Brain microvascular endothelial cell (primary cell): ENCODE measurements around the gene NRCAM.
"Not testable (repeated sequence)": the region's sequence is repeated elsewhere in the genome, so short reads cannot be mapped to it uniquely, and the experiment has no call there.

Source experiments
- DNase-seq: peaks from one replicate; pipeline ENCODE4 v3.0.0-alpha.2; 2020
- H3K27ac ChIP-seq: fragments of 250-450 bp; sonication (Bioruptor Pico); 2 replicates; pipeline ENCODE4 v1.5.1; 2020; ENCODE audit warnings: mild to moderate bottlenecking, moderate library complexity
- H3K27me3 ChIP-seq: fragments of 250-450 bp; sonication (Bioruptor Pico); replicated peaks from 2 replicates; pipeline ENCODE4 v1.5.1; 2020; ENCODE audit warnings: mild to moderate bottlenecking
- H3K36me3 ChIP-seq: fragments of 250-450 bp; sonication (Bioruptor Pico); replicated peaks from 2 replicates; pipeline ENCODE4 v1.5.1; 2020; ENCODE audit warnings: mild to moderate bottlenecking
- H3K4me3 ChIP-seq: 2 replicates; pipeline ENCODE4 v1.5.1; 2011; ENCODE audit warnings: low read depth, mild to moderate bottlenecking, control low read depth, low read length, moderate library complexity
- CTCF ChIP-seq: IDR thresholded peaks from 2 replicates; pipeline ENCODE4 v1.5.1; 2011; ENCODE audit warnings: low read depth, mild to moderate bottlenecking, moderate library complexity, low read length, control low read depth, inconsistent platforms; ENCODE audit errors: missing control alignments
- in situ Hi-C: cut with HindIII; loops from 2 replicates; pipeline ENCODE4 v1.10.0; 2017; ENCODE audit warnings: low sequenced_read_pairs, low pct_ligation_motif_present

Gene NRCAM

GRCh38 chr7:108278281-108278680 lies 178.0 kb downstream of the NRCAM start:
- DNase-seq, result no peak
- in situ Hi-C loops, result no loop called here

GRCh38 chr7:108274447-108274846 lies 181.8 kb downstream of the NRCAM start:
- H3K27me3 ChIP-seq, H3K27ac ChIP-seq, H3K4me3 ChIP-seq, in situ Hi-C loops, H3K36me3 ChIP-seq, DNase-seq: not testable (repeated sequence)

More at GRCh38 chr7:108278281-108278680, 178.0 kb downstream of the NRCAM start:
- no peak for TF ChIP-seq CTCF
- H3K27ac ChIP-seq, result no peak overlapping the region
- H3K4me3 ChIP-seq, result no peak overlapping the region
- no peaks in the 10 kb centered on the region for H3K27me3 ChIP-seq
- no peaks in the 10 kb centered on the region for H3K36me3 ChIP-seq

- H3K4me3 ChIP-seq, H3K27ac ChIP-seq, DNase-seq, in situ Hi-C loops, H3K36me3 ChIP-seq, H3K27me3 ChIP-seq: not testable (repeated sequence)
Measured at GRCh38 chr7:108272891-108273290, 183.3 kb downstream of the NRCAM start.

- Histone ChIP-seq H3K4me3 (no peak overlapping the region), H3K36me3 (no peaks in the 10 kb centered on the region), H3K27me3 (no peaks in the 10 kb centered on the region), H3K27ac (no peak overlapping the region)
- in situ Hi-C loops, result no loop called here
- no peak for DNase-seq
- TF ChIP-seq CTCF, result no peak
Measured at GRCh38 chr7:108270385-108271015, 185.7 kb downstream of the NRCAM start.

- Histone ChIP-seq H3K27ac (no peak overlapping the region), H3K4me3 (no peak overlapping the region), H3K27me3 (no peaks in the 10 kb centered on the region), H3K36me3 (no peaks in the 10 kb centered on the region)
- TF ChIP-seq CTCF, result no peak
- in situ Hi-C loops, result no loop called here
- DNase-seq, result no peak
Measured at GRCh38 chr7:108268200-108268820, 187.9 kb downstream of the NRCAM start.

GRCh38 chr7:108267615-108268014 lies 188.6 kb downstream of the NRCAM start:
- Histone ChIP-seq H3K27ac (no peak overlapping the region), H3K4me3 (no peak overlapping the region), H3K27me3 (no peaks in the 10 kb centered on the region), H3K36me3 (no peaks in the 10 kb centered on the region)
- in situ Hi-C loops, result no loop called here
- no peak for DNase-seq
- no peak for TF ChIP-seq CTCF

GRCh38 chr7:108266491-108266890 lies 189.7 kb downstream of the NRCAM start:
- no peak for DNase-seq
- Histone ChIP-seq H3K4me3 (no peak overlapping the region), H3K27ac (no peak overlapping the region), H3K36me3 (no peaks in the 10 kb centered on the region), H3K27me3 (no peaks in the 10 kb centered on the region)
- no peak for TF ChIP-seq CTCF
- in situ Hi-C loops, result no loop called here
